ENCODE data around the gene GPR39. TPM values are rescaled to one million over a fixed set of nuclear protein-coding genes. Genes with fewer than 3 reads are reported as not detected.
"Not testable (repeated sequence)": the region's sequence is repeated elsewhere in the genome, so short reads cannot be mapped to it uniquely, and the experiment has no call there.

The GPR39 gene
- total RNA-seq, 2 donors from 2014 or later = 7.3 to 9.6 TPM

DNA sequence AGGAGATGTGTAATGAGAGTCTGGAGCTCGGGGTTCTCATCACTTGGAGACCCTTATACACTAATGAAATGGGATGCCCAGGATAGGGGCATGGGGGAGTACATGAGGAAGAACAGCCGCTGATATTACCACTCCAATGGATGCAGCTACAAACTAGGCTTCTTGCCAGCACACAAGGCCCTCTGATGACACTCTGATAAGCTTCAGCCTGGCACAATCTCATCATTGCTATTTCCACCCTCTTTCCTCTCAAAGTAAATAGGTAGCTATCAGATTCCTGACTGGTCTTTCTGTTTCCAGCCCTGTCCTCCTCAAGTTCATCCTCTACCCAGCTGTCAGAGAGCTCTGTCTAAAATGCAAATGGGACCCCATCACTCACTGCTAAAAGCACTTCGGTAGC is 103.0 kb downstream of the GPR39 start:
- intact Hi-C loops (cut with DNase I) = no loop called here
- WGBS, 2 donors = 72 to 97% methylated on average over 3 of the region's 3 CpGs
- ATAC-seq = no peak

DNA sequence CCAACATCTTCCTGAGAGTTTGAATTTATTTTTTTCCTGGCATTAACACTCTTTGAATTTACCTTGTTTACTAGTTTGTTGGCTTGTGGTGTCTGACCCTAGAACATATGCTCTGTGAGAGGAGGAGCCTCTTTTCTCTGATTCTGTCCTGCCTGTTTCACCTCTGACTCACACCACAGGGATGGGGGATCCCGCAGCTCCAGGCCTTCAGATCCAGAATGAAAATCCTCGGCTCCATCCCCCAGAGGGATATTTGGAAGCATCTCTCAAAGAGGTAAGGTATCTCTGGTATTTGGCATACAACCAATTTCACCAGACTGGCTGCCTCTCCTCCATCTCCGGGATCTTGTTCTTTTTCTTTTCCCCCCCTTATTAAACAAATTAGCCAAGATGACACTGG is 104.7 kb downstream of the GPR39 start:
- no peaks in the 10 kb centered on the region for H3K27me3 ChIP-seq
- no peak overlapping the region for H3K27ac ChIP-seq
- H3K4me3 ChIP-seq = no peak overlapping the region
- 68 to 84% methylated on average over 3 of the region's 3 CpGs for WGBS, 2 donors
- TF ChIP-seq, protein P1, sequence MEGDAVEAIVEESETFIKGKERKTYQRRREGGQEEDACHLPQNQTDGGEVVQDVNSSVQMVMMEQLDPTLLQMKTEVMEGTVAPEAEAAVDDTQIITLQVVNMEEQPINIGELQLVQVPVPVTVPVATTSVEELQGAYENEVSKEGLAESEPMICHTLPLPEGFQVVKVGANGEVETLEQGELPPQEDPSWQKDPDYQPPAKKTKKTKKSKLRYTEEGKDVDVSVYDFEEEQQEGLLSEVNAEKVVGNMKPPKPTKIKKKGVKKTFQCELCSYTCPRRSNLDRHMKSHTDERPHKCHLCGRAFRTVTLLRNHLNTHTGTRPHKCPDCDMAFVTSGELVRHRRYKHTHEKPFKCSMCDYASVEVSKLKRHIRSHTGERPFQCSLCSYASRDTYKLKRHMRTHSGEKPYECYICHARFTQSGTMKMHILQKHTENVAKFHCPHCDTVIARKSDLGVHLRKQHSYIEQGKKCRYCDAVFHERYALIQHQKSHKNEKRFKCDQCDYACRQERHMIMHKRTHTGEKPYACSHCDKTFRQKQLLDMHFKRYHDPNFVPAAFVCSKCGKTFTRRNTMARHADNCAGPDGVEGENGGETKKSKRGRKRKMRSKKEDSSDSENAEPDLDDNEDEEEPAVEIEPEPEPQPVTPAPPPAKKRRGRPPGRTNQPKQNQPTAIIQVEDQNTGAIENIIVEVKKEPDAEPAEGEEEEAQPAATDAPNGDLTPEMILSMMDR (IDR thresholded peaks at IDR 0.05) = no peak
- TF ChIP-seq POLR2A (IDR thresholded peaks at IDR 0.05) = no peak
- H3K9me3 ChIP-seq = no peaks in the 10 kb centered on the region
- no peaks in the 10 kb centered on the region for H3K4me1 ChIP-seq
- DNase-seq (no peak), ATAC-seq (no peak)
- intact Hi-C loops (cut with DNase I) = no loop called here
- H3K36me3 ChIP-seq (replicated peaks in 1 of 2; ENCODE audit: insufficient read depth in 1 of 2, low read depth in 2 of 2) = no peaks in the 10 kb centered on the region

More for the DNA sequence above, 103.0 kb downstream of the GPR39 start:
- DNase-seq = no peak
- Histone ChIP-seq H3K9me3 (no peaks in the 10 kb centered on the region), H3K36me3 (replicated peaks in 1 of 2; ENCODE audit: insufficient read depth in 1 of 2, low read depth in 2 of 2) (no peaks in the 10 kb centered on the region), H3K4me3 (no peak overlapping the region), H3K27me3 (no peaks in the 10 kb centered on the region), H3K27ac (no peak overlapping the region), H3K4me1 (peaks cover 15% of the 10 kb centered on the region)
- TF ChIP-seq POLR2A (IDR thresholded peaks at IDR 0.05) = no peak
- TF ChIP-seq, protein P1 (IDR thresholded peaks at IDR 0.05) = no peak

DNA sequence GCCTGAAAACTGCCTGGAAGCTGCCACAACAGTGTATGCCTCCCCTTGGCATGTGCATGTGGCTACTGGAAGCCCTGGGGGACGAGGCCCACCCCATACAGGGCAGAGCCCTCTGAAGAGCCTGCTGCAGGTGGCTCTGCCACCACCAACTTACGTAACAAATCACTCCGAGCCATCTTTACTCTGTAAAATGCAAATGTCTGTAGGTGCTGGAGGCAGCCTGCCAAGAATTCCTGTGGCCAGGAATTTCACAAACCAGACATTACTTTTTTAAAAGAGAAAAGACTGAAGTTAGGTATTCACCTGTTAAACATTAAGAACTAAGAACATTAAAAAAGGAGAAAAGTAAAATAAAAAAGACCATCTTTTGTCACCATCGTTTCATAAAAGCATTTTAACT is 106.3 kb downstream of the GPR39 start:
- Histone ChIP-seq H3K27me3 (no peaks in the 10 kb centered on the region), H3K36me3 (replicated peaks in 1 of 2; ENCODE audit: insufficient read depth in 1 of 2, low read depth in 2 of 2) (no peaks in the 10 kb centered on the region), H3K4me3 (no peak overlapping the region), H3K9me3 (no peaks in the 10 kb centered on the region), H3K27ac (no peak overlapping the region), H3K4me1 (no peaks in the 10 kb centered on the region)
- WGBS, 2 donors = 61 to 79% methylated on average over 4 of the region's 4 CpGs
- TF ChIP-seq, protein P1 (IDR thresholded peaks at IDR 0.05) = no peak
- TF ChIP-seq POLR2A (IDR thresholded peaks at IDR 0.05) = no peak
- intact Hi-C loops (cut with DNase I) = no loop called here
- ATAC-seq (no peak), DNase-seq (no peak)

DNA sequence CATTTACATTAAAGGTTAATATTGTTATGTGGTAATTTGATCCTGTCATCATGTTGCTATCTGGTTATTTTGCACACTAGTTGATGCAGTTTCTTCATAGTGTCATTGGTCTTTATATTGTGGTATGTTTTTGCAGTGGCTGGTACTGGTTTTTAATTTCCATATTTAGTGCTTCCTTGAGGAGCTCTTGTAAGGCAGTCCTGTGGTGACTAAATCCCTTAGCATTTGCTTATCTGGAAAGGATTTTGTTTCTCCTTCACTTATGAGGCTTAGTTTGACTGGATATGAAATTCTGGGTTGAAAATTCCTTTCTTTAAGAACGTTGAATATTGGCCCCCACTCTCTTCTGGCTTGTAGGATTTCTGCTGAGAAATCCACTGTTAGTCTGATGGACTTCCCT is 120.5 kb downstream of the GPR39 start:
- WGBS, 2 donors = 76 to 79% methylated on average over 1 of the region's 1 CpG
- H3K4me1 ChIP-seq; H3K27ac ChIP-seq; DNase-seq; ATAC-seq; H3K4me3 ChIP-seq; H3K36me3 ChIP-seq (replicated peaks in 1 of 2; ENCODE audit: insufficient read depth in 1 of 2, low read depth in 2 of 2); intact Hi-C loops (cut with DNase I); H3K9me3 ChIP-seq; H3K27me3 ChIP-seq: not testable (repeated sequence)

DNA sequence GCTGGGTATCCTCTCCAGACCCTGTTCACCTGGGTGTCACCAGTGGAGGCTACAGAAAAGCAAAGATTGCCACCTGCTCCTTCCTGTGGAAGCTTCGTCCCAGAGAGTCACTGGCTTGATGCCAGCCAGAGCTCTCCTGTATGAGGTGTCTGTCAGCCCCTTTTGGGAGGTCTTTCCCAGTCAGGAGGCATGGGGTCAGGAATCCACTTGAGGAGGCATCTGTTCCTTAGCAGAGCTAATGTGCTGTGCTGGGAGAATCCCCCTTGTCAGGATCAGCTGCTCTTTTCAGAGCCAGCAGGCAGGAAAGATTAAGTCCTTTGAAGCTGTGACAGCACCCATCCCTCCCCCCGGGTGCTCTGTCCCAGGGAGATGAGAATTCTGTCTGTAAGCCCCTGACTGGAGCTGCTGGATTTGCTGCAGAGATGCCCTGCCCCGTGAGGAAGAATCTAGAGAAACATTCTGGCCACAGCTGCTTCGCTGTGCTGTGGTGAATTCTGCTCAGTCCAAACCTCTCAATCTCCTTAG is 121.8 kb downstream of the GPR39 start:
- 74 to 89% methylated on average over 1 to 4 of the region's 4 CpGs for WGBS, 2 donors
- Histone ChIP-seq H3K27me3 (no peaks in the 10 kb centered on the region), H3K27ac (no peak overlapping the region), H3K36me3 (replicated peaks in 1 of 2; ENCODE audit: insufficient read depth in 1 of 2, low read depth in 2 of 2) (no peaks in the 10 kb centered on the region), H3K4me3 (no peak overlapping the region), H3K4me1 (no peaks in the 10 kb centered on the region), H3K9me3 (peaks cover 0 to 7% (median 0%) of the 10 kb centered on the region in 3 donors)
- TF ChIP-seq POLR2A (IDR thresholded peaks at IDR 0.05) = no peak
- TF ChIP-seq, protein P1 (IDR thresholded peaks at IDR 0.05) = no peak
- peak in 1 of 4 donors; percentile 10 for DNase-seq
- ATAC-seq = no peak
- intact Hi-C loops (cut with DNase I) = no loop called here

Measured in body of pancreas (tissue), 4 donors.